Mesendoderm (in vitro differentiated cells): Measurements from ENCODE around the gene TREML4. TPM values are rescaled to one million over a fixed set of nuclear protein-coding genes. Genes with fewer than 3 reads are reported as not detected.
A peak's percentile ranks its signal among the peaks of the same experiment; 100 is the strongest.

Experiments used
- DNase-seq: peaks from one replicate; pipeline ENCODE4 v3.0.0; 2013
- H2AK5ac ChIP-seq: 2 replicates; pipeline ENCODE4 v1.6.1; 2013; ENCODE audit warnings: low read length, inconsistent platforms
- H2BK120ac ChIP-seq: 2 replicates; pipeline ENCODE4 v1.6.1; 2013; ENCODE audit warnings: low read depth, mild to moderate bottlenecking, low read length, moderate library complexity, mixed read lengths
- H2BK15ac ChIP-seq: replicated peaks from 2 replicates; pipeline ENCODE4 v1.6.1; 2013; ENCODE audit warnings: low read depth, mild to moderate bottlenecking, moderate library complexity
- H2BK5ac ChIP-seq: 2 replicates; pipeline ENCODE4 v1.6.1; 2013; ENCODE audit warnings: low read length, inconsistent platforms
- H3K18ac ChIP-seq: 2 replicates; pipeline ENCODE4 v1.6.1; 2013; ENCODE audit warnings: mild to moderate bottlenecking, low read length, mixed read lengths
- H3K23ac ChIP-seq: one replicate; pipeline ENCODE4 v1.6.1; 2013; ENCODE audit warnings: low read length
- H3K27ac ChIP-seq: 2 replicates; pipeline ENCODE4 v1.5.1; 2013; ENCODE audit warnings: low read depth, mild to moderate bottlenecking, inconsistent platforms, low read length, moderate library complexity
- H3K27me3 ChIP-seq: 2 replicates; pipeline ENCODE4 v1.6.1; 2013; ENCODE audit warnings: low read length, control low read depth, mild to moderate bottlenecking, inconsistent platforms; ENCODE audit not compliant: insufficient read depth, poor library complexity
- H3K36me3 ChIP-seq: 2 replicates; pipeline ENCODE4 v1.6.1; 2013; ENCODE audit warnings: low read length, inconsistent platforms; ENCODE audit not compliant: control insufficient read depth, insufficient read depth
- H3K4ac ChIP-seq: one replicate; pipeline ENCODE4 v1.6.1; 2013; ENCODE audit warnings: low read depth, mild to moderate bottlenecking, low read length, moderate library complexity
- H3K4me1 ChIP-seq: 2 replicates; pipeline ENCODE4 v1.6.1; 2013; ENCODE audit warnings: low read depth, low read length, inconsistent platforms; ENCODE audit not compliant: control insufficient read depth
- H3K4me2 ChIP-seq: 2 replicates; pipeline ENCODE4 v1.6.1; 2013; ENCODE audit warnings: low read length
- H3K4me3 ChIP-seq: 2 replicates; pipeline ENCODE4 v1.5.1; 2013; ENCODE audit warnings: mild to moderate bottlenecking, low read length
- H3K56ac ChIP-seq: one replicate; pipeline ENCODE4 v1.6.1; 2013; ENCODE audit warnings: low read length
- H3K79me1 ChIP-seq: 2 replicates; pipeline ENCODE4 v1.6.1; 2013; ENCODE audit warnings: low read length, inconsistent platforms
- H3K79me2 ChIP-seq: 2 replicates; pipeline ENCODE4 v1.6.1; 2013; ENCODE audit warnings: mild to moderate bottlenecking, low read length; ENCODE audit not compliant: control insufficient read depth, insufficient read depth
- H3K9ac ChIP-seq: 2 replicates; pipeline ENCODE4 v1.6.1; 2013; ENCODE audit warnings: low read length, inconsistent platforms
- H4K5ac ChIP-seq: one replicate; pipeline ENCODE4 v1.6.1; 2013; ENCODE audit warnings: low read length
- H4K8ac ChIP-seq: one replicate; pipeline ENCODE4 v1.6.1; 2013; ENCODE audit warnings: low read depth, mild to moderate bottlenecking, control low read depth, low read length, moderate library complexity
- WGBS: extraction: QIAGEN DNeasy Blood & Tissue Kit; methylation state at CpG from one replicate; pipeline ENCODE4 v1.1.7; 2013; ENCODE audit warnings: low lambda C conversion rate, missing lambda C conversion rate; ENCODE audit not compliant: insufficient coverage; ENCODE audit errors: extremely low coverage; 5-methylcytosine and 5-hydroxymethylcytosine counted together
- small RNA-seq: library from polyadenylated mRNA; stranded (forward); fragments of <200 nt; extraction: miRNeasy Mini kit (QIAGEN cat#:217004); gene quantifications from one replicate; pipeline ENCODE3, GENCODE V24; 2013; ENCODE audit not compliant: insufficient read depth

Gene TREML4

GRCh38 chr6:41284726-41285125, 56.6 kb downstream of the TREML4 start:
- H2BK15ac ChIP-seq, result no peak overlapping the region
- no peak overlapping the region for H2BK5ac ChIP-seq
- H3K23ac ChIP-seq, result no peak overlapping the region
- no peak overlapping the region for H3K18ac ChIP-seq
- no peak overlapping the region for H3K4me3 ChIP-seq
- H3K4me2 ChIP-seq, result no peak overlapping the region
- no CpG with 5 or more reads among the region's 1 CpG for WGBS
- H3K4ac ChIP-seq, result no peak overlapping the region
- no peak overlapping the region for H3K9ac ChIP-seq
- no peaks in the 10 kb centered on the region for H3K79me2 ChIP-seq
- no peak overlapping the region for H3K27ac ChIP-seq
- no peak overlapping the region for H4K5ac ChIP-seq
- H3K4me1 ChIP-seq, result no peaks in the 10 kb centered on the region
- peak; percentile 45 for DNase-seq
- no peaks in the 10 kb centered on the region for H3K36me3 ChIP-seq
- H3K56ac ChIP-seq, result no peak overlapping the region
- H3K27me3 ChIP-seq, result no peaks in the 10 kb centered on the region
- no peak overlapping the region for H2BK120ac ChIP-seq
- no peaks in the 10 kb centered on the region for H3K79me1 ChIP-seq
- no peak overlapping the region for H4K8ac ChIP-seq
- H2AK5ac ChIP-seq, result no peak overlapping the region

GRCh38 chr6:41286544-41287346, 58.6 kb downstream of the TREML4 start, which contains the start of gene TREM1:
Gene TREM1, minus strand, starts transcription at chr6:41286682. Its CDS starts 27 bp downstream, at chr6:41286655.
- Histone ChIP-seq H3K79me1 (no peaks in the 10 kb centered on the region), H4K5ac (no peak within 1 kb of the TSS), H2BK15ac (no peak within 1 kb of the TSS), H4K8ac (no peak within 1 kb of the TSS), H3K4me3 (no peak within 1 kb of the TSS), H2AK5ac (no peak within 1 kb of the TSS), H3K9ac (no peak within 1 kb of the TSS), H3K18ac (no peak within 1 kb of the TSS), H3K4ac (no peak within 1 kb of the TSS), H2BK120ac (no peak within 1 kb of the TSS), H3K36me3 (no peaks in the 10 kb centered on the region), H3K23ac (no peak within 1 kb of the TSS), H3K4me2 (no peak within 1 kb of the TSS), H3K4me1 (no peaks in the 10 kb centered on the region), H2BK5ac (no peak within 1 kb of the TSS), H3K79me2 (no peaks in the 10 kb centered on the region), H3K27ac (no peak within 1 kb of the TSS), H3K56ac (no peak within 1 kb of the TSS), H3K27me3 (no peaks in the 10 kb centered on the region)
- DNase-seq, result peak; percentile 63
- no CpG with 5 or more reads among the region's 8 CpGs for WGBS

- no peak overlapping the region for H2BK15ac ChIP-seq
- no peak for DNase-seq
- no peak overlapping the region for H3K27ac ChIP-seq
- no peaks in the 10 kb centered on the region for H3K4me1 ChIP-seq
- no peak overlapping the region for H2BK120ac ChIP-seq
- H4K5ac ChIP-seq, result no peak overlapping the region
- no peak overlapping the region for H3K4me3 ChIP-seq
- no CpG with 5 or more reads among the region's 6 CpGs for WGBS
- no peak overlapping the region for H3K18ac ChIP-seq
- no peak overlapping the region for H3K56ac ChIP-seq
- no peak overlapping the region for H4K8ac ChIP-seq
- no peaks in the 10 kb centered on the region for H3K79me2 ChIP-seq
- no peak overlapping the region for H3K4ac ChIP-seq
- H3K79me1 ChIP-seq, result no peaks in the 10 kb centered on the region
- H2AK5ac ChIP-seq, result no peak overlapping the region
- no peak overlapping the region for H3K9ac ChIP-seq
- no peaks in the 10 kb centered on the region for H3K36me3 ChIP-seq
- no peak overlapping the region for H2BK5ac ChIP-seq
- H3K27me3 ChIP-seq, result no peaks in the 10 kb centered on the region
- H3K4me2 ChIP-seq, result no peak overlapping the region
- no peak overlapping the region for H3K23ac ChIP-seq
Measured at GRCh38 chr6:41288030-41288753, 60.0 kb downstream of the TREML4 start.

Small RNA genes within 50 kb of the gene (small RNA-seq; reads per million reads assigned to genes)
- gene AL391903.2 (not detected), gene AL391903.3 (not detected), gene RNA5SP207 (0.72 reads per million)
